Vagina (tissue), 2 donors: ENCODE data around the gene KRTAP10-8. TPM values are rescaled to one million over a fixed set of nuclear protein-coding genes. Genes with fewer than 3 reads are reported as not detected.

ENCODE experiments used
- DNase-seq, 2 donors: peaks; one replicate each; pipeline ENCODE4 v3.0.0-alpha.2; 2017; ENCODE audit errors: extremely low spot score in 2 of 2
- H3K27ac ChIP-seq: fragments of 200-600 bp; sonication (generic); one replicate; pipeline ENCODE4 v1.5.1; 2019
- H3K27me3 ChIP-seq: fragments of 200-600 bp; sonication (generic); one replicate; pipeline ENCODE4 v1.5.1; 2019
- H3K36me3 ChIP-seq, 2 donors: fragments of 200-600 bp; sonication (generic); one replicate each; pipeline ENCODE4 v1.5.1; 2017 to 2019
- H3K4me1 ChIP-seq: fragments of 200-600 bp; sonication (generic); one replicate; pipeline ENCODE4 v1.5.1; 2019
- H3K4me3 ChIP-seq, 2 donors: fragments of 200-600 bp; sonication (generic); 1 replicate in 1 of 2; 2 replicates in 1 of 2; pipeline ENCODE4 v1.5.1; 2016 to 2019
- H3K9me3 ChIP-seq: fragments of 200-600 bp; sonication (generic); one replicate; pipeline ENCODE4 v1.5.1; 2019
- CTCF ChIP-seq, 3 experiments: fragments of 450-650 bp in 2 of 3; fragments of 200-600 bp in 1 of 3; sonication (generic) in 1 of 3; IDR thresholded peaks; one replicate each; pipeline ENCODE4 v1.5.1; 2017 to 2019; ENCODE audit warnings: antibody characterized with exemption in 3 of 3, mild to moderate bottlenecking in 2 of 3, moderate library complexity in 2 of 3
- POLR2A ChIP-seq, 2 donors: fragments of 450-650 bp; IDR thresholded peaks; one replicate each; pipeline ENCODE4 v1.6.1; 2017; ENCODE audit warnings: antibody characterized with exemption in 2 of 2, mild to moderate bottlenecking in 2 of 2, moderate library complexity in 2 of 2
- POLR2AphosphoS5 ChIP-seq, 2 donors: sonication (generic); formaldehyde crosslinking; IDR thresholded peaks; one replicate each; pipeline ENCODE4 v1.9.0; 2017; ENCODE audit warnings: antibody characterized with exemption in 2 of 2, mild to moderate bottlenecking in 2 of 2, low read depth in 1 of 2; ENCODE audit not compliant: insufficient read depth in 1 of 2
- intact Hi-C: fragments of 100-400 bp; cut with DNase I; formaldehyde crosslinking; loops from one replicate; pipeline ENCODE4 v1.15.1; 2023
- total RNA-seq: library from RNA; depleted of rRNA; stranded (reverse); fragments of >200 nt; gene quantifications from one replicate; pipeline ENCODE4 v1.2.3, GENCODE V29; 2016

KRTAP10-8 gene
- total RNA-seq, 1 donor from 2014 or later: not detected

DNA sequence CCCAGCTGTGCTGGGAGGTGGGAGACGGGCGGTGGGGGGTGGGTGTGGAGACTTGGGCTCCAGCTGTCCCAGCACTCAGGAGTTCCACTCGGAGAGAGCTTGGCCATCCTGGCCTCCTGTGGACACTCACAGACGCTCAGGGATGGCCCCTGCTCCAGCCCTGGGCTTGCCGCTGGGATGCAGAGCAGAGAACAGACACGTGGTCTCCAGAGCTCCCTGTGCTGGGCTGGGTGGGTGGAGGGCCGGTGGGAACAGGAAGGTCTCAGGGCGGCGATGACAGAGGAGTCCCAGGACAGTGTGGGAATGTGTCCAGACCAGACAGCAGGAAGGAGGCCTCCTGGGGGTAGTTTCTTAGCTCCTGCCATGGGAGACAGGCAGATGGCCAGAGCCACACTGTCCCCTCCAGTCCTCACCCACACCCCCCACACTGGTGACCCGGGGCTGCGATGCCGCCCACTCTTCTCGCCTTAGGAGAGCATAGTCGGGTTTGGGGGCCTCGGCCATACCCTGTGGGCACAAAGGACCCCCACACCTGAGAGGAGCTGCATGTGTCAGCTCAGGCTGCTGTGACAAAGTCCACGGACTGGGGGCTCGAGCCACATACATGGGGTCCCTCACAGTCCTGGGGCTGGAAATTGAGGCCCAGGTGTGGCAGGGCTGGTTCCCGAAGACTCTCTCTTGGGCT lies 17.0 kb downstream of the KRTAP10-8 start:
- H3K36me3 ChIP-seq: no peaks in the 10 kb centered on the region
- intact Hi-C loops: no loop called here
- no peaks in the 10 kb centered on the region for H3K27me3 ChIP-seq
- no peaks in the 10 kb centered on the region for H3K4me1 ChIP-seq
- no peak for DNase-seq
- no peak overlapping the region for H3K4me3 ChIP-seq
- H3K27ac ChIP-seq: no peak overlapping the region
- H3K9me3 ChIP-seq: peaks cover 4% of the 10 kb centered on the region
- TF ChIP-seq POLR2A (IDR thresholded peaks at IDR 0.05) (no peak), CTCF (IDR thresholded peaks at IDR 0.05) (no peak), POLR2AphosphoS5 (IDR thresholded peaks at IDR 0.05; ENCODE audit: insufficient read depth in 1 of 2, low read depth in 1 of 2) (no peak)

DNA sequence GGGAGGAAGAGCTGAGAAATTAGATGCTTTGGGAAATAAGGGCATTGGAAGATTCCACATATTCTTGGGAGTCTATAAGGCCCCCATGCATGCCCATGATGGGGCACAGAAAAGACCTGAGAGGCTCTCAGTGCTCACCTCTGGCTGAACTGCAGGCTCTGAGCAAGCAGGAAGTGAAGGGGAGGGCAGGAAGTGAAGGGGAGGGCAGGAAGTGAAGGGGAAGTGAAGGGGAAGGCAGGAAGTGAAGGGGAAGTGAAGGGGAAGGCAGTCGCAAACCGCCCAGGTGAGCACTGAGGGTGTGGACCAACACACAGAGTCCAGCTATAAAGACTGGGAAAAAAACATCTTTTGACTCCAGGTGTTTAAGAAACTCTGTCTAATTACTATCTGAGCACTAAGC lies 18.6 kb downstream of the KRTAP10-8 start:
- H3K9me3 ChIP-seq: no peaks in the 10 kb centered on the region
- H3K36me3 ChIP-seq: no peaks in the 10 kb centered on the region
- H3K4me3 ChIP-seq: no peak overlapping the region
- H3K27me3 ChIP-seq: no peaks in the 10 kb centered on the region
- intact Hi-C loops: no loop called here
- TF ChIP-seq POLR2AphosphoS5 (IDR thresholded peaks at IDR 0.05; ENCODE audit: insufficient read depth in 1 of 2, low read depth in 1 of 2): no peak
- TF ChIP-seq CTCF (IDR thresholded peaks at IDR 0.05): no peak
- no peak for TF ChIP-seq POLR2A (IDR thresholded peaks at IDR 0.05)
- no peak overlapping the region for H3K27ac ChIP-seq
- no peaks in the 10 kb centered on the region for H3K4me1 ChIP-seq
- no peak for DNase-seq

DNA sequence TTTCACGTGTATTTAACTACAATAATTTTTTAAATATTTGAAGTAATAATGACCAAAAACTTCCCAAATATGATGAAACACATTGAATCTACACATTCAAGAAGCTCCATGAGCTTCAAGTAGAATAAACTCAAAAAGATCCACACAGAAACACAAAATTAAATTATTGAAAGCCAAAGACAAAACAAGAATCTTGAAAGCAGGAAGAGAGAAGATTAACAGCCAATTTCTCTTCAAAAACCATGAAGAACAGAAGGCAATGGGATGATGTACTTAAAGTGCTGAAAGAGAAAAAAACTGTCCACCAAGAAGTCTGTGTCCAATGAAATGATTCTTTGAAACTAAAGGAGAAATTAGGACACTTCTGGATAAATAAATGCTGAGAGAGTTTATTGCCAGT lies 20.2 kb downstream of the KRTAP10-8 start:
- intact Hi-C loops: no loop called here
- Histone ChIP-seq H3K27ac (no peak overlapping the region), H3K4me3 (no peak overlapping the region), H3K9me3 (no peaks in the 10 kb centered on the region), H3K27me3 (no peaks in the 10 kb centered on the region), H3K4me1 (no peaks in the 10 kb centered on the region), H3K36me3 (no peaks in the 10 kb centered on the region)
- no peak for DNase-seq
- TF ChIP-seq CTCF (IDR thresholded peaks at IDR 0.05): no peak
- TF ChIP-seq POLR2A (IDR thresholded peaks at IDR 0.05): no peak
- no peak for TF ChIP-seq POLR2AphosphoS5 (IDR thresholded peaks at IDR 0.05; ENCODE audit: insufficient read depth in 1 of 2, low read depth in 1 of 2)

GRCh38 chr21:44636209-44637017 lies 24.5 kb downstream of the KRTAP10-8 start:
- no peak for TF ChIP-seq CTCF (IDR thresholded peaks at IDR 0.05)
- no peak for TF ChIP-seq POLR2A (IDR thresholded peaks at IDR 0.05)
- TF ChIP-seq POLR2AphosphoS5 (IDR thresholded peaks at IDR 0.05; ENCODE audit: insufficient read depth in 1 of 2, low read depth in 1 of 2): no peak
- intact Hi-C loops: no loop called here
- peak; percentile 71 to 79 for DNase-seq
- H3K27ac ChIP-seq: no peak overlapping the region
- no peaks in the 10 kb centered on the region for H3K36me3 ChIP-seq
- no peaks in the 10 kb centered on the region for H3K27me3 ChIP-seq
- H3K4me3 ChIP-seq: no peak overlapping the region
- H3K4me1 ChIP-seq: no peaks in the 10 kb centered on the region
- no peaks in the 10 kb centered on the region for H3K9me3 ChIP-seq
